Spinal cord (tissue), 10 donors: ENCODE results near the gene SMARCA4. TPM values are rescaled to one million over a fixed set of nuclear protein-coding genes. Genes with fewer than 3 reads are reported as not detected.

Experiments used
- DNase-seq, 6 donors: peaks; one replicate each; pipeline versions ENCODE4 v3.0.0 to v3.0.0-alpha.2; 2013 to 2015; ENCODE audit warnings: low spot score in 6 of 6, low read depth in 4 of 6
- H3K27ac ChIP-seq: one replicate; pipeline ENCODE4 v1.5.1; 2013; ENCODE audit warnings: low read depth, low read length, control low read depth
- H3K27me3 ChIP-seq: one replicate; pipeline ENCODE4 v1.6.1; 2013; ENCODE audit warnings: low read length; ENCODE audit not compliant: control insufficient read depth, insufficient read depth
- H3K36me3 ChIP-seq: one replicate; pipeline ENCODE4 v1.6.1; 2013; ENCODE audit warnings: low read length; ENCODE audit not compliant: control insufficient read depth, insufficient read depth
- H3K4me1 ChIP-seq: one replicate; pipeline ENCODE4 v1.6.1; 2013; ENCODE audit warnings: low read length; ENCODE audit not compliant: control insufficient read depth, insufficient read depth
- H3K4me3 ChIP-seq: one replicate; pipeline ENCODE4 v1.5.1; 2013; ENCODE audit warnings: low read depth, low read length, control low read depth
- H3K9me3 ChIP-seq: one replicate; pipeline ENCODE4 v1.6.1; 2013; ENCODE audit warnings: low read length; ENCODE audit not compliant: control insufficient read depth, insufficient read depth
- WGBS: methylation state at CpG from one replicate; pipeline ENCODE4 v1.1.5; 2013; ENCODE audit warnings: missing lambda C conversion rate; ENCODE audit not compliant: insufficient coverage; 5-methylcytosine and 5-hydroxymethylcytosine counted together
- polyA plus RNA-seq, 2 donors: library from polyadenylated mRNA; unstranded; fragments of 120-200 nt; gene quantifications; one replicate each; pipeline ENCODE4 v1.2.1, GENCODE V29; 2013; ENCODE audit not compliant: insufficient read length in 2 of 2
- small RNA-seq: library from RNA; depleted of rRNA; stranded (forward); fragments of <200 nt; gene quantifications from one replicate; pipeline ENCODE3, GENCODE V24; 2014; ENCODE audit warnings: low replicate concordance
- total RNA-seq, 2 donors: library from RNA; depleted of rRNA in 1 of 2; stranded (reverse); fragments of 120-200 nt in 1 of 2; fragments of >200 nt in 1 of 2; gene quantifications; one replicate each; pipeline versions ENCODE4 v1.2.3 to v1.2.4, GENCODE V29; 2013 to 2014
- donor health status: healthy.

Gene SMARCA4
- total and polyA plus RNA-seq, 4 donors = 86.5 to 228 (median 159) TPM

DNA sequence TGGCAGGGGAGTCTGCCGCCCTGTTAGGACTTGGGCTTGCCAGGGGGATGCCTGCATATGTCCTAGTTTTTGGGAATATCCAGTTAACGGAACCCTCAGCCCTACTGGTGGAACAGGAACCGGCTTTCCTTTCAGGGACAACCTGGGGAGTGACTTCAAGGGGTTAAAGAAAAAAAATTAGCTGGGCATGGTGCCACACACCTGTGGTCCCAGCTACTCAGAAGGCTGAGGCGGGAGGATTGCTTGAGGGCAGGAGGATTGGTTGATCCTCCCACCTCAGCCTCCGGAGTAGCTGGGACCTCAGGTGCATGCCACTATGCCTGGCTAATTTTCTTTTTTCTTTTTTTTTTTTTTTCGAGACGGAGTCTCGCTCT is 150.9 kb downstream of the SMARCA4 start:
- H3K27me3 ChIP-seq = no peaks in the 10 kb centered on the region
- H3K36me3 ChIP-seq = peaks cover 93% of the 10 kb centered on the region
- no peaks in the 10 kb centered on the region for H3K4me1 ChIP-seq
- no peak overlapping the region for H3K4me3 ChIP-seq
- H3K27ac ChIP-seq = no peak overlapping the region
- 100% methylated on average over 3 of the region's 8 CpGs for WGBS
- DNase-seq = no peak
- no peaks in the 10 kb centered on the region for H3K9me3 ChIP-seq

Small RNAs within 50 kb of the gene (small RNA-seq; reads per million reads assigned to genes)
- gene RF02271 (not detected), gene RN7SL192P (0.08 reads per million)

Other genes with a start within 250 kb of the SMARCA4 start
- 10 to 100 TPM; 59.2 to 77.9 TPM for gene DNM2, start 243.0 kb upstream of the SMARCA4 start, total RNA-seq
- gene DNM2, start 243.0 kb upstream of the SMARCA4 start, polyA plus RNA-seq = 100 to 1,000 TPM in 1 of 2 donors, 10 to 100 TPM in 1; 92.2 to 111 TPM
- 10 to 100 TPM; 19.4 to 52.9 TPM for gene TMED1, start 124.8 kb upstream of the SMARCA4 start, total RNA-seq
- gene TMED1, start 124.8 kb upstream of the SMARCA4 start, polyA plus RNA-seq = 10 to 100 TPM; 36.0 to 36.6 TPM
- gene C19orf38, start 112.6 kb upstream of the SMARCA4 start, total RNA-seq = 1 to 10 TPM; 2.4 to 2.9 TPM
- gene C19orf38, start 112.6 kb upstream of the SMARCA4 start, polyA plus RNA-seq = 1 to 10 TPM; 1.3 to 2.0 TPM
- gene CARM1, start 89.5 kb upstream of the SMARCA4 start, total RNA-seq = 10 to 100 TPM; 17.4 to 20.3 TPM
- gene CARM1, start 89.5 kb upstream of the SMARCA4 start, polyA plus RNA-seq = 10 to 100 TPM; 65.3 to 72.1 TPM
- 10 to 100 TPM; 31.5 to 54.2 TPM for gene YIPF2, start 32.4 kb upstream of the SMARCA4 start, total RNA-seq
- 10 to 100 TPM; 33.6 to 42.8 TPM for gene YIPF2, start 32.4 kb upstream of the SMARCA4 start, polyA plus RNA-seq
- 10 to 100 TPM; 24.3 to 27.1 TPM for gene TIMM29, start 32.2 kb upstream of the SMARCA4 start, total RNA-seq
- 10 to 100 TPM; 26.6 to 37.6 TPM for gene TIMM29, start 32.2 kb upstream of the SMARCA4 start, polyA plus RNA-seq
- 10 to 100 TPM; 30.2 to 70.9 TPM for gene LDLR, start 128.4 kb downstream of the SMARCA4 start, total RNA-seq
- 10 to 100 TPM; 29.8 to 30.2 TPM for gene LDLR, start 128.4 kb downstream of the SMARCA4 start, polyA plus RNA-seq
- gene SPC24, start 194.8 kb downstream of the SMARCA4 start, total RNA-seq = 10 to 100 TPM; 12.2 to 32.9 TPM
- 10 to 100 TPM; 14.6 to 20.0 TPM for gene SPC24, start 194.8 kb downstream of the SMARCA4 start, polyA plus RNA-seq
- gene KANK2, start 236.5 kb downstream of the SMARCA4 start, total RNA-seq = 100 to 1,000 TPM in 1 of 2 donors, 10 to 100 TPM in 1; 56.3 to 270 TPM
- gene KANK2, start 236.5 kb downstream of the SMARCA4 start, polyA plus RNA-seq = 100 to 1,000 TPM in 1 of 2 donors, 10 to 100 TPM in 1; 65.9 to 130 TPM